ENCODE data around the gene ATP6V0C. TPM values are rescaled to one million over a fixed set of nuclear protein-coding genes. Genes with fewer than 3 reads are reported as not detected.
"Not testable (repeated sequence)": the region's sequence is repeated elsewhere in the genome, so short reads cannot be mapped to it uniquely, and the experiment has no call there.

The ATP6V0C gene
- total RNA-seq, 1 donor from 2014 or later = 87.0 TPM

DNA sequence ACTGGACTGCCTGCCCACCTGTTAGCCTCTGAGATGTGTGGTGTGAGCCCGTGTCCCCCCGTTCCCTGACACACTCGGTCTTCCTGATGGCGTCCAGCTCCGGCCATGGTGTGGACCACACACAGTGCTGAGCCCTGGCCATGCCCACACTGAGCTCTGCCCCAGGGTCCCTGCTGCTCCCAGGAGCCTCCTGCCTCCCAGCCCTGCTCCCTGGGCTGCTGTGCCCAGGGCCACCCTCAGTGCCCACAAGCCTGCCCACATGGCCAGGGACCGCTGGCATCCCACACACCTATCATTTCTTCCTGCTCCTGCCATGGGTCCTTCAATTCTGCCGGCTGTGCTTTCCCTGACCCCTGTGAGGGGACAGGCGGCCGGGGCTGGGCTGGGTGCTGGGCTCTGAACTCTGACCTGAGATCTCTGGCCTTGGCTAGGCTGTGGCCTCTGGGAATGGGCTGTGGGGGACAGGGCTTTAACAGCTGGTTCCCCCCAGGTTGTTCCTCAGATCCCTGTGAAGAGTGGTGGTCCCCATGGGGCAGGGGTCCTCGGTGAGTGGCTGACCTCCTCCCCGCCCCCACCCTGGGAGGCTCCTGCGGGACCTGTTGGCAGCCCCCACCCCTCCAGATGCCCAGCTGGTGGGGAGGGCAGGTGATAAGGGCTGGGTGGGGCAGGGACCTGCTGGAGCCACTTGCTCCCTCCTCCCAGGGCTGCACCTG, 13.5 kb downstream of the ATP6V0C start:
- ATAC-seq = no peak
- DNase-seq (ENCODE audit: low spot score) = no peak

GRCh38 chr16:2527784-2528100, 14.0 kb downstream of the ATP6V0C start:
- DNase-seq (ENCODE audit: low spot score) (no peak), ATAC-seq (no peak)

DNA sequence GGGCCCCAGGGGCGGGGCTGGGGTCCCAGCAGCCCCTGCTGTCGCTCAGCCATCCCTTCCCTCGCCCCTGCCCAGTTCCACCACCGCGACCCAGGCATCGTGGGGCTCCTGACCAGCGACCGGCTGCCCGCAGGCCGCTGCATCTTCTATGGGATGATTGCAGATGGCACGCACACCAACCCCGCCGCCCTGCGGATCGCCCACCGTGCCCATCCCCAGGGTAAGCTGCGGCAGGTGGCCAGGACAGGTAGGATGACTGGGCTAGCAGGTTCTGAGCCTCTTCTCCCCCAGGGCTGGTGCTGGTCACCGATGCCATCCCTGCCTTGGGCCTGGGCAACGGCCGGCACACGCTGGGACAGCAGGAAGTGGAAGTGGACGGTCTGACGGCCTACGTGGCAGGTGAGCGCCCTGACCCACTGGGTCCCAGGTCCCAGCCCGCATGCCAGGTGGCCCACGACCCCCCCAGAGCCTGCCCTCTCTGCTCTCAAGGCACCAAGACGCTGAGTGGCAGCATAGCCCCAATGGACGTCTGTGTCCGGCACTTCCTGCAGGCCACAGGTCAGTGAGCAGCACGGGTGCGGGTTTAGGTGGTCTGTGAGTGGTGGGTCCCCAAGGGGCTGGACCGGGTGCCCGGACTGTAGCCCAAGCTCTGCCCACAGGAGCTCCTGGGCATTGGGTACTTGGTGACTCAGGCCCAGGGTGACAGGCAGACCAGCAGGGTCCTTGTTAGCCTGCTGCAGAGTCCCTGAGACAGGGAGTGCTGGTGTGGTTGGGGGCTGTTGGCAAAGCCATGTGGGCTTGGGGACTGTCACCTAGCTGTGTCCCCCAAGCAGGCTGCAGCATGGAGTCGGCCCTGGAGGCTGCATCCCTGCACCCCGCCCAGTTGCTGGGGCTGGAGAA, 14.7 kb downstream of the ATP6V0C start:
- ATAC-seq (no peak), DNase-seq (ENCODE audit: low spot score) (no peak)

DNA sequence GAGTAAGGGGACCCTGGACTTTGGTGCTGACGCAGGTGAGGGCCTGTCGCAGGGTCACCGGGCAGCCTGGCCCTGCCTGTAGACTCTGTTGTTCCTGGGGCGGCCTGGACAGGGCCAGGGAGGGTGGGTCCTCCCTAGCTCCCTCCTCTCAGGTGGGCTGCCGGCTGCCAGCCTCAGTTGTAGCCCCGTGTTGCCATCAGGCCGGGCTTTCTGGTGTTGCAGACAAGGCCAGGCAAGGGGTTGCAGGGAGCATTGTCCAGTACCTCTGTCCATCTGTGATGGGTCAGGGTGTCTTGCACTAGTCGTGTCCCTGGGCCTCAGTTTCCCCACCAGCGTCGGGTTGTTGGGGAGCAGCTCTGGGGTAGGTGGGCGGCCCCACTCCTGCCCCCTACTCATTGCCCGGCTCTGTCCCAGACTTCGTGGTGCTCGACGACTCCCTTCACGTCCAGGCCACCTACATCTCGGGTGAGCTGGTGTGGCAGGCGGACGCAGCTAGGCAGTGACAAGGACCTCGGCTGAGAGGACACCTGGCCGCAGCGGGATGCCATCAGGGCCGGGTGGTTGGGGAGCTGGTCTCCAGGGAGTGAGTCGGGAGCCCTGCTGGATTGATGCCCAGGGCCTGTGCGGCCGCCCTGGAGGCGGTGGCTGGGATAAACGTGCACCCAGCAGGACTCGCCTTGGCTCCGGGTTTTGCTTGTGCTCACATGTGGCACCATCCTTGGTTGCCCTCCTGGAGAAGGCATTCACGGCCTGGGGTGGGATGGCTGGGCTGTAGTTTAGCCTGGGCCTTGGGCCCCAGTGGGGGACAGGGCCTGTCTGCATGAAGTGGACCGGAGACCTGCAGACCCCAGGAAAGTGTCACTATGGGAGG, 15.5 kb downstream of the ATP6V0C start:
- ATAC-seq (no peak), DNase-seq (ENCODE audit: low spot score) (peak; percentile 51)

GRCh38 chr16:2529961-2530628, 16.3 kb downstream of the ATP6V0C start:
- ATAC-seq (no peak), DNase-seq (ENCODE audit: low spot score) (peak; percentile 51)

- ATAC-seq = no peak
- peak; percentile 50 for DNase-seq (ENCODE audit: low spot score)
These were observed 17.0 kb downstream of the ATP6V0C start for GRCh38 chr16:2530629-2531318.

GRCh38 chr16:2531371-2531695, 17.6 kb downstream of the ATP6V0C start, which contains the start of gene CEMP1:
TSS of gene CEMP1 (minus strand) at chr16:2531408. CDS start at chr16:2531073, 335 bp downstream.
- DNase-seq (ENCODE audit: low spot score) (no peak), ATAC-seq (no peak)

DNA sequence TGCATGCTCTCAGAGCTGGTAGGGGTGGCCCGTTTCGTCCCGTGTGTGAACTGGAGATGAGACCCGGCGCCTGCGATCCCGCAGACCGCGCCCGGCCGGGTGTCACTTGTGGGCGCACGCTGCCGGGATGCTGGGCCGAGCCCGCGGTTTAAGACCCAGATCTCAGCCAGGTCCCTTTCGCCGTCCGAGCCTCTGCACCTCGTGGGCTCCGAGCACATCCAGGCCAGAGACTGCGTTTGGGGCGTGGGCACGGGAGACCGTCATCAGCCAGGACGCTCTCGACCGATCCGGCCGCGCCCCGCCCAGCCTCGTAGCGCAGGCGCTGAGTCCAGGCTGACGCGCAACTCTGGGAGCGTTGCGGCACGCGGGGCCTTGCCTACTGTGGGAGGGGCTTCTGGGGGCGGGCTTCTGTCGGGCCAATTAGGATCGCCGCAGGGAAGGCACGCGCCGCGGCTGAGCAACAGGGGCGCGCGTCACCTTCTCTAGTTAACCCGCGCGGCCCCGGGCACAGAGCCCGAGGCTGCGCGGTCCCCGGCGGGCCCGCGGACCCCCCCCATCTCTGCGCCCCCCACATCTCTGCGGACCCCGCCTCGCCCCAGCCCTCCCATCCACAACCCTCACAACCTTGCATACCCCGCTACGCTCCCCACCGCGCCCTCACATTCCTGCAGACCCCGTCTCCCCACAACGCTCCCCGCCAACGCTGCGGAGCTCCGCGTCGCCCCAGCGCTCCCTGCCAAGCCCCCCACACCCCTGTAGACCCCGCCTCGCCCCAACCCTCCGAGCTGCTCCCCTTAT, 18.1 kb downstream of the ATP6V0C start:
- DNase-seq (ENCODE audit: low spot score) = peak; percentile 99
- ATAC-seq = peak; percentile 89

GRCh38 chr16:2532494-2533141, 18.9 kb downstream of the ATP6V0C start:
- DNase-seq (ENCODE audit: low spot score) = peak; percentile 89
- peak; percentile 65 for ATAC-seq

DNA sequence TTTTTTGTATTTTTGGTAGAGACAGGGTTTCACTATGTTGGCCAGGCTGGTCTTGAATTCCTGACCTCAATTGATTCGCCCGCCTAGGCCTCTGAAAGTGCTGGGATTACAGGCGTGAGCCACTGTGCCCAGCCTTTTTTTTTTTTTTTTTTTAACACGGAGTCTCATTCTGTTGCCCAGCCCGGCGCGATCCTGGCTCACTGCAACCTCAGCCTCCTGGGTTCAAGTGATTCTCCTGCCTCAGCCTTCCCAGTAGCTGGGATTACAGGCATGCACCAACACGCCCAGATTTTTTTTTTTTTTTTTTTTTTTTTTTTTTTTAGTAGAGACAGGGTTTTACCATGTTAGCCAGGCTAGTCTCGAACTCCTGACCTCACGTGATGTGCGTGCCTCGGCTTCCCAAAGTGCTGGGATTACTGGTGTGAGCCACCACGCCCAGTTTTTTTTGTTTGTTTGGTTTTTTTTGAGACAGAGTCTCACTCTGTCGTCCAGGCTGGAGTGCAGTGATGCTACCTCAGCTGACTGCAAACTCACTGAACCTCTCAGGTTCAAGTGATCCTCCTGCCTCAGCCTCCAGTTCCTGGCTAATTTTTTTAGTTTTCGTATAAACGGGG, 19.5 kb downstream of the ATP6V0C start:
- not testable (repeated sequence) for ATAC-seq; DNase-seq (ENCODE audit: low spot score)

DNA sequence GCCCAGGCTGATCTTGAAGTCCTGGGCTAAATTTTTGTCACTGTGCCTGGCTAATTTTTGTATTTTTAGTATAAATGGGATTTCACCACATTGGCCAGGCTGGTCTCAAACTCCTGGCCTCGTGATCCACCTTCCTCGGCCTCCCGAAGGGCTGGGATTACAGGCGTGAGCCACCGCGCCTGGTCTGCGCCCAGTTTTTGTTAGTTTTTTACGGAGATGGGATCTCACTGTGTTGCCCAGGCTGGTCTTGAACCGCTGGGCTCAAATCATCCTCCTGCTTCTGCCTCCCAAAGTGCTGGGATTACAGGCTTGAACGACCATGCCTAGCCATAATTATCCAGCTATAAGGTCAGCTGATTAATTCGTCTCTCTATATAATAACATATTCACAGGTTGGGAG, 20.2 kb downstream of the ATP6V0C start:
- ATAC-seq (no peak), DNase-seq (ENCODE audit: low spot score) (no peak)

GRCh38 chr16:2534335-2534734, 20.6 kb downstream of the ATP6V0C start:
- not testable (repeated sequence) for DNase-seq (ENCODE audit: low spot score); ATAC-seq

- ATAC-seq (no peak), DNase-seq (ENCODE audit: low spot score) (no peak)
These were observed 21.9 kb downstream of the ATP6V0C start for GRCh38 chr16:2535625-2536013.

- peak; percentile 85 for ATAC-seq
- DNase-seq (ENCODE audit: low spot score) = peak; percentile 96
These were observed 24.0 kb downstream of the ATP6V0C start, which contains the start of gene PDPK1 for GRCh38 chr16:2537451-2538379. TSS of gene PDPK1 (plus strand) at chr16:2538021. CDS start at chr16:2538113, 92 bp downstream.

DNA sequence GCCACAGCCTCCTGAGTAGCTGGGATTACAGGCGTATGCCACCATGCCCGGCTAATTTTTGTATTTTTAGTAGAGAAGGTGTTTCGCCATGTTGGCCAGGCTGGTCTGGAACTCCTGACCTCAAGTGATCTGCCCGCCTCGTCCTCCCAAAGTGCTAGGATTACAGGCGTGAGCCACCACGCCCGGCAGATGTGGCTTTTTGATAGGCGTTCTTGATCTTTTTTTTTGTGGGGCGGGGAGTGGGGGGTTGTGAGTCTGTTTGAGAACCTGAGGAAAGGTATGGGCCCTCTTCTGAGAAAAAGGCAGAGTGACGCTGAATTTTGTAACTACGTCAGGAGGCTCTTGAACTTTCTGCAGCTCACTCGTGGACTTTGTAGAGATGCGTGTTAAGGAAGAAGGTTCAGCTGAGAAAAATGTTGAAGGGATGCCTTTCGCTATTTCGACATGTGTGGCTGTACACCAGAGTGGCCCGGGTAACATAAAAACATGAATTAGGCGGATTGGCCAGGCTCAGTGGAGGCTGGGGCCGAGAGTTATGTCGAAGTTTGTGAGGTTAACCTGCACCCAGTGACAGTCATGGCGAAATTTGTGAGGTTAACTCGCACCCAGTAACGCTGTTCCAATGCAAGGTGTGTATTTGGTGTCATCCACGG, 25.6 kb downstream of the ATP6V0C start:
- DNase-seq (ENCODE audit: low spot score) = not testable (repeated sequence)

GRCh38 chr16:2539845-2540458, 26.2 kb downstream of the ATP6V0C start:
- DNase-seq (ENCODE audit: low spot score) (peak; percentile 53), ATAC-seq (peak; percentile 13)

More for the DNA sequence above, 25.6 kb downstream of the ATP6V0C start:
- not testable (repeated sequence) for ATAC-seq
